ENCODE results near the gene ATP6V0D1. TPM values are rescaled to one million over a fixed set of nuclear protein-coding genes. Genes with fewer than 3 reads are reported as not detected.
A peak's percentile ranks its signal among the peaks of the same experiment; 100 is the strongest.

The ATP6V0D1 gene
- total RNA-seq, 1 donor from 2014 or later: 73.5 TPM

GRCh38 chr16:67463691-67464090 lies 17.3 kb downstream of the ATP6V0D1 start:
- Mint-ChIP-seq H3K4me3 (no peak overlapping the region), H3K4me1 (ENCODE audit: unreplicated experiment) (peaks cover 10% of the 10 kb centered on the region), H3K27ac (no peak overlapping the region), H3K36me3 (no peaks in the 10 kb centered on the region), H3K9me3 (no peaks in the 10 kb centered on the region), H3K27me3 (no peaks in the 10 kb centered on the region)
- no peak for DNase-seq (ENCODE audit: extremely low spot score, unreplicated experiment)
- no peak for TF ChIP-seq CTCF (conservative IDR thresholded peaks at IDR 0.05)

DNA sequence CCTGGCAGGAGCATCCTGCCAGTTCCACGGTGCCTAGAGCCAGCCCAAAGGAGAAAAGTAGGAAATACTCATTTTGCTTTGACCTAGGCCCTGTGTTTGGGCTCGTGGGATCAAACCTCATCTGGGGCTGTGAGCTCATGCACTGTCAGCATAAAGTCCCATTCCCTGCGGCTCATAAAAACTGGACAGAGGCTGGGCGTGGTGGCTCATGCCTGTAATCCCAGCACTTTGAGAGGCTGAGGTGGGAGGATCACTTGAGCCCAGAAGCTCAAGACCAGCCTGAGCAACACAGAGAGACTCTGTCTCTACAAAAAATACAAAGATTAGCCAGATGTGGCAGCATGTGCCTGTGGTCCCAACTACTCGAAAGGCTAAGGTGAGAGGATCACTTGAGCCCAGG lies 17.9 kb downstream of the ATP6V0D1 start:
- peak overlapping the region; percentile 15 for H3K27ac Mint-ChIP-seq
- H3K9me3 Mint-ChIP-seq: no peaks in the 10 kb centered on the region
- no peak for TF ChIP-seq CTCF (conservative IDR thresholded peaks at IDR 0.05)
- H3K27me3 Mint-ChIP-seq: no peaks in the 10 kb centered on the region
- H3K36me3 Mint-ChIP-seq: no peaks in the 10 kb centered on the region
- H3K4me1 Mint-ChIP-seq (ENCODE audit: unreplicated experiment): peaks cover 12% of the 10 kb centered on the region
- DNase-seq (ENCODE audit: extremely low spot score, unreplicated experiment): no peak
- no peak overlapping the region for H3K4me3 Mint-ChIP-seq

GRCh38 chr16:67462279-67462655 lies 18.7 kb downstream of the ATP6V0D1 start:
- H3K4me1 Mint-ChIP-seq (ENCODE audit: unreplicated experiment): peaks cover 12% of the 10 kb centered on the region
- H3K9me3 Mint-ChIP-seq: no peaks in the 10 kb centered on the region
- no peak for DNase-seq (ENCODE audit: extremely low spot score, unreplicated experiment)
- no peaks in the 10 kb centered on the region for H3K27me3 Mint-ChIP-seq
- H3K4me3 Mint-ChIP-seq: no peak overlapping the region
- TF ChIP-seq CTCF (conservative IDR thresholded peaks at IDR 0.05): no peak
- no peak overlapping the region for H3K27ac Mint-ChIP-seq
- H3K36me3 Mint-ChIP-seq: no peaks in the 10 kb centered on the region

GRCh38 chr16:67461600-67462278 lies 19.2 kb downstream of the ATP6V0D1 start:
- H3K36me3 Mint-ChIP-seq: no peaks in the 10 kb centered on the region
- H3K9me3 Mint-ChIP-seq: no peaks in the 10 kb centered on the region
- no peak for DNase-seq (ENCODE audit: extremely low spot score, unreplicated experiment)
- peaks cover 17% of the 10 kb centered on the region for H3K4me1 Mint-ChIP-seq (ENCODE audit: unreplicated experiment)
- no peak overlapping the region for H3K27ac Mint-ChIP-seq
- no peaks in the 10 kb centered on the region for H3K27me3 Mint-ChIP-seq
- no peak for TF ChIP-seq CTCF (conservative IDR thresholded peaks at IDR 0.05)
- no peak overlapping the region for H3K4me3 Mint-ChIP-seq

- Mint-ChIP-seq H3K27ac (no peak overlapping the region), H3K27me3 (no peaks in the 10 kb centered on the region)
These were observed 20.0 kb downstream of the ATP6V0D1 start for GRCh38 chr16:67460961-67461360.

More at GRCh38 chr16:67460961-67461360, 20.0 kb downstream of the ATP6V0D1 start:
- Mint-ChIP-seq H3K4me1 (ENCODE audit: unreplicated experiment) (peaks cover 18% of the 10 kb centered on the region), H3K4me3 (no peak overlapping the region), H3K36me3 (no peaks in the 10 kb centered on the region), H3K9me3 (no peaks in the 10 kb centered on the region)
- TF ChIP-seq CTCF (conservative IDR thresholded peaks at IDR 0.05): no peak
- DNase-seq (ENCODE audit: extremely low spot score, unreplicated experiment): no peak

Data from type B pancreatic cell (in vitro differentiated cells).